Stimulated activated CD4-positive, alpha-beta T cell treated with anti-CD3 and anti-CD28 coated beads, Interleukin-15, amount 100 ng/mL, for 24 hours (primary cell): ENCODE data around the gene KRTAP4-1.
"Not testable (repeated sequence)": the region's sequence is repeated elsewhere in the genome, so short reads cannot be mapped to it uniquely, and the experiment has no call there.

Experiments used
- DNase-seq: peaks from one replicate; pipeline ENCODE4 v3.0.0-alpha.2; 2020

Gene KRTAP4-1

GRCh38 chr17:41168121-41168520 is 16.6 kb downstream of the KRTAP4-1 start, which contains the start of gene KRTAP4-3:
TSS of gene KRTAP4-3 (minus strand) at chr17:41168221. CDS start at chr17:41168172, 49 bp downstream.
- no peak for DNase-seq

- DNase-seq = no peak
Measured at GRCh38 chr17:41167561-41167960, 17.1 kb downstream of the KRTAP4-1 start.

GRCh38 chr17:41163828-41164227 is 20.9 kb downstream of the KRTAP4-1 start:
- no peak for DNase-seq

- DNase-seq = no peak
Measured at GRCh38 chr17:41160648-41161047, 24.1 kb downstream of the KRTAP4-1 start, which contains the start of gene KRTAP4-4. TSS of gene KRTAP4-4 (minus strand) at chr17:41160748. CDS start at chr17:41160691, 57 bp downstream.

GRCh38 chr17:41160190-41160589 is 24.5 kb downstream of the KRTAP4-1 start:
- not testable (repeated sequence) for DNase-seq

GRCh38 chr17:41153856-41154255 is 30.9 kb downstream of the KRTAP4-1 start:
- no peak for DNase-seq

GRCh38 chr17:41151525-41151924 is 33.2 kb downstream of the KRTAP4-1 start:
- DNase-seq = no peak

- DNase-seq = no peak
Measured at GRCh38 chr17:41150026-41150425, 34.7 kb downstream of the KRTAP4-1 start.

- DNase-seq = no peak
Measured at GRCh38 chr17:41149652-41149985, 35.1 kb downstream of the KRTAP4-1 start, which contains the start of gene KRTAP4-5. TSS of gene KRTAP4-5 (minus strand) at chr17:41149825. CDS start at chr17:41149767, 58 bp downstream.

- not testable (repeated sequence) for DNase-seq
Measured at GRCh38 chr17:41148971-41149651, 35.6 kb downstream of the KRTAP4-1 start.

GRCh38 chr17:41147531-41148204 is 37.0 kb downstream of the KRTAP4-1 start:
- DNase-seq = no peak

- DNase-seq = no peak
Measured at GRCh38 chr17:41145261-41145660, 39.5 kb downstream of the KRTAP4-1 start.

GRCh38 chr17:41144846-41145245 is 39.9 kb downstream of the KRTAP4-1 start:
- no peak for DNase-seq

GRCh38 chr17:41141361-41141760 is 43.4 kb downstream of the KRTAP4-1 start:
- no peak for DNase-seq

- DNase-seq = no peak
Measured at GRCh38 chr17:41140360-41141131, 44.2 kb downstream of the KRTAP4-1 start, which contains the start of gene KRTAP4-6. TSS of gene KRTAP4-6 (minus strand) at chr17:41140544. CDS start at chr17:41140487, 57 bp downstream.

GRCh38 chr17:41139865-41140264 is 44.8 kb downstream of the KRTAP4-1 start:
- not testable (repeated sequence) for DNase-seq
